Tibial artery (tissue), 4 donors: ENCODE measurements around the gene SDHA.

Experiments
- DNase-seq, 2 donors: peaks; one replicate each; pipeline ENCODE4 v3.0.0-alpha.2; 2019
- H3K27ac ChIP-seq, 2 donors: fragments of 200-600 bp; sonication (generic) in 1 of 2; 1 replicate in 1 of 2; 2 replicates in 1 of 2; pipeline ENCODE4 v1.5.1; 2018 to 2019; ENCODE audit warnings: mild to moderate bottlenecking in 1 of 2
- H3K27me3 ChIP-seq, 2 donors: fragments of 200-600 bp; sonication (generic) in 1 of 2; one replicate each; pipeline versions ENCODE4 v1.5.1 to v1.6.0; 2016 to 2019
- H3K36me3 ChIP-seq, 3 donors: fragments of 200-600 bp; sonication (generic) in 2 of 3; one replicate each; pipeline ENCODE4 v1.5.1; 2016 to 2019; ENCODE audit warnings: mild to moderate bottlenecking in 2 of 3
- H3K4me1 ChIP-seq, 4 donors: fragments of 200-600 bp; sonication (generic) in 2 of 4; 1 replicate in 3 of 4; 2 replicates in 1 of 4; pipeline ENCODE4 v1.5.1; 2016 to 2019
- H3K4me3 ChIP-seq, 2 donors: fragments of 200-600 bp; sonication (generic) in 1 of 2; 1 replicate in 1 of 2; 2 replicates in 1 of 2; pipeline ENCODE4 v1.5.1; 2018 to 2019; ENCODE audit warnings: mild to moderate bottlenecking in 2 of 2
- H3K9me3 ChIP-seq, 3 donors: fragments of 200-600 bp; sonication (generic) in 1 of 3; one replicate each; pipeline ENCODE4 v1.5.1; 2016 to 2019
- CTCF ChIP-seq, 2 experiments: fragments of 200-600 bp in 1 of 2; fragments of 450-650 bp in 1 of 2; IDR thresholded peaks; one replicate each; pipeline ENCODE4 v1.5.1; 2017 to 2019; ENCODE audit warnings: antibody characterized with exemption in 2 of 2, mild to moderate bottlenecking in 1 of 2, moderate library complexity in 1 of 2
- intact Hi-C: fragments of 100-400 bp; cut with DNase I; formaldehyde crosslinking; loops from one replicate; pipeline ENCODE4 v1.15.0; 2023; ENCODE audit warnings: low total_unique reads

SDHA gene

GRCh38 chr5:189486-189885 lies 28.6 kb upstream of the SDHA start:
- H3K36me3 ChIP-seq = no peaks in the 10 kb centered on the region
- peaks cover 0 to 11% of the 10 kb centered on the region in 2 donors for H3K27me3 ChIP-seq
- H3K9me3 ChIP-seq = no peaks in the 10 kb centered on the region
- H3K4me3 ChIP-seq = no peak overlapping the region
- peaks cover 0 to 28% (median 23%) of the 10 kb centered on the region in 4 donors for H3K4me1 ChIP-seq
- DNase-seq = peak in 1 of 2 donors; percentile 31
- intact Hi-C loops = loop anchor here (2.0 kb wide), 1 partner anchor 29 kb away; the partner anchor contains the start of genes CCDC127 and SDHA
- TF ChIP-seq CTCF (IDR thresholded peaks at IDR 0.05) = no peak
- no peak overlapping the region for H3K27ac ChIP-seq

GRCh38 chr5:189976-190365 lies 28.1 kb upstream of the SDHA start:
- Histone ChIP-seq H3K4me1 (peaks cover 0 to 28% (median 23%) of the 10 kb centered on the region in 4 donors), H3K36me3 (no peaks in the 10 kb centered on the region), H3K4me3 (no peak overlapping the region), H3K27ac (no peak overlapping the region), H3K9me3 (no peaks in the 10 kb centered on the region), H3K27me3 (peaks cover 0 to 11% of the 10 kb centered on the region in 2 donors)
- no peak for TF ChIP-seq CTCF (IDR thresholded peaks at IDR 0.05)
- intact Hi-C loops = loop anchor here (2.0 kb wide), 1 partner anchor 29 kb away; the partner anchor contains the start of genes CCDC127 and SDHA
- peak in 1 of 2 donors; percentile 61 for DNase-seq

GRCh38 chr5:190366-191035 lies 27.6 kb upstream of the SDHA start:
- Histone ChIP-seq H3K36me3 (no peaks in the 10 kb centered on the region), H3K4me1 (peaks cover 0 to 28% (median 23%) of the 10 kb centered on the region in 4 donors), H3K4me3 (peak overlapping the region; percentile 15 to 40), H3K27me3 (peaks cover 0 to 11% of the 10 kb centered on the region in 2 donors), H3K27ac (peak overlapping the region; percentile 39 to 61), H3K9me3 (no peaks in the 10 kb centered on the region)
- TF ChIP-seq CTCF (IDR thresholded peaks at IDR 0.05) = no peak
- DNase-seq = no peak
- intact Hi-C loops = no loop called here

- TF ChIP-seq CTCF (IDR thresholded peaks at IDR 0.05) = no peak
- intact Hi-C loops = no loop called here
- H3K4me3 ChIP-seq = peak within 1 kb of the TSS; percentile 15 to 40
Measured at GRCh38 chr5:191036-191948, 26.8 kb upstream of the SDHA start, which contains the start of gene LRRC14B. LRRC14B (plus strand) TSS chr5:191495; CDS start chr5:191539, 44 bp downstream.

GRCh38 chr5:191949-192690 lies 26.0 kb upstream of the SDHA start:
- intact Hi-C loops = no loop called here
- DNase-seq = peak in 1 of 2 donors; percentile 53
- Histone ChIP-seq H3K4me3 (peak overlapping the region in 1 of 2 donors; percentile 40), H3K27ac (no peak overlapping the region), H3K36me3 (no peaks in the 10 kb centered on the region), H3K27me3 (peaks cover 0 to 4% of the 10 kb centered on the region in 2 donors), H3K9me3 (no peaks in the 10 kb centered on the region), H3K4me1 (peaks cover 0 to 28% (median 23%) of the 10 kb centered on the region in 4 donors)
- no peak for TF ChIP-seq CTCF (IDR thresholded peaks at IDR 0.05)

More at GRCh38 chr5:191036-191948, 26.8 kb upstream of the SDHA start, which contains the start of gene LRRC14B:
- Histone ChIP-seq H3K9me3 (no peaks in the 10 kb centered on the region), H3K27ac (peak within 1 kb of the TSS; percentile 39 to 61), H3K27me3 (peaks cover 0 to 11% of the 10 kb centered on the region in 2 donors), H3K36me3 (no peaks in the 10 kb centered on the region), H3K4me1 (peaks cover 0 to 28% (median 23%) of the 10 kb centered on the region in 4 donors)
- DNase-seq = peak in 1 of 2 donors; percentile 85
